Right atrium auricular region (tissue), 2 donors: ENCODE data around the gene CLIC5. TPM values are rescaled to one million over a fixed set of nuclear protein-coding genes. Genes with fewer than 3 reads are reported as not detected.

Experiments used
- DNase-seq: peaks from one replicate; pipeline ENCODE4 v3.0.0-alpha.2; 2019; ENCODE audit warnings: low spot score
- H3K27ac ChIP-seq, 2 donors: fragments of 200-600 bp; sonication (generic); 1 replicate in 1 of 2; 2 replicates in 1 of 2; pipeline ENCODE4 v1.5.1; 2016 to 2019
- H3K27me3 ChIP-seq, 2 donors: fragments of 200-600 bp; sonication (generic); one replicate each; pipeline versions ENCODE4 v1.5.1 to v1.6.0; 2017 to 2019
- H3K36me3 ChIP-seq: fragments of 200-600 bp; sonication (generic); one replicate; pipeline ENCODE4 v1.5.1; 2016
- H3K4me1 ChIP-seq, 2 donors: fragments of 200-600 bp; sonication (generic); one replicate each; pipeline versions ENCODE4 v1.5.1 to v1.6.0; 2017 to 2019
- H3K4me3 ChIP-seq, 2 donors: fragments of 200-600 bp; sonication (generic); 1 replicate in 1 of 2; 2 replicates in 1 of 2; pipeline ENCODE4 v1.5.1; 2017 to 2019; ENCODE audit warnings: mild to moderate bottlenecking in 1 of 2, moderate library complexity in 1 of 2
- H3K9me3 ChIP-seq, 2 donors: fragments of 200-600 bp; sonication (generic); one replicate each; pipeline ENCODE4 v1.5.1; 2019
- CTCF ChIP-seq, 2 donors: fragments of 200-600 bp; sonication (generic); IDR thresholded peaks; one replicate each; pipeline ENCODE4 v1.5.1; 2019; ENCODE audit warnings: antibody characterized with exemption in 2 of 2
- total RNA-seq, 2 donors: library from RNA; depleted of rRNA; stranded (reverse); fragments of >200 nt; gene quantifications; one replicate each; pipeline ENCODE4 v1.1.0, GENCODE V29; 2016

CLIC5 gene
- total RNA-seq, 2 donors from 2014 or later = 99.8 to 114 TPM

GRCh38 chr6:46035242-46035641 is 19.6 kb upstream of the CLIC5 start:
- no peak for TF ChIP-seq CTCF (IDR thresholded peaks at IDR 0.05)
- H3K4me1 ChIP-seq = no peaks in the 10 kb centered on the region

DNA sequence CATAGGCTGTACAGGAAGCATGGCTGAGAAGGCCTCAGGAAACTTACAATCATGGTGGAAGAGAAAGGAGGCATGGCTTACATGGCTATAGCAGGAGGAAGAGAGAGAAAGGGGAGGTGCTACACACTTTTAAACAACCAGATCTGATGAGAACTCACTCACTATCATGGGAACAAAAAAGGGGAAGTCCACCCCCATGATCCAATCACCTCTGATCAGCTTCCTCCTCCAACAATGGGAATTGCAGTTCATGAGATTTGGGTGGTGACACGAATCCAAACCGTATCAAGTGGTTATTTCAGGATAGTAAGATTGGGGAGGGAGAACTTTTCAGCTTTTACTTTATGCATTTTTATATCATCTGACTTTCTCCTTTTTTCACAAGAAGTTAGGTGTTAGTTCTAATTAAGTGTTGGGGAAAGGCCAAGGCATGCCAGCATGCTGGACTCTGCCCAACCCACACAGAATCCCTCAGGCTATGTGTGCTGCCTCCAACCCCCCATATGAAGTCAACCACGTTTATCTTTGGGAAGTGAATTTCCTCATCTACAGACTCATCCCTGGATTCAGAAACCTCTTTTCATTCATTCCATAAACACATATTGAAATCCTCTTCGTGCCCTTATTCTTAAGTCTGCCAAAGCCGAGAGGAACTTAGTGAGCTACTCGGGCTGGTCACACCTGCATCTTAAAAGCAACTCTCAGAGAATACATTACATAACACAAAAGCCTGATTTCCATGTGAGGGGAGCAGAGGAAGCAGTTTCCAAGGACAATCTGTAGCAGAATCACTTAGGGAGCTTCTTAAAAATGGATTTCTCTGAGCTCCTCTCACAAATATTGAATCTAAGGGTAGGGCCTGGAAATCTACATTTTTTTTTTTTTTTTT is 16.7 kb upstream of the CLIC5 start:
- TF ChIP-seq CTCF (IDR thresholded peaks at IDR 0.05) = no peak
- H3K27me3 ChIP-seq = no peaks in the 10 kb centered on the region
- H3K9me3 ChIP-seq = no peaks in the 10 kb centered on the region
- H3K36me3 ChIP-seq = no peaks in the 10 kb centered on the region
- DNase-seq = no peak
- no peak overlapping the region for H3K27ac ChIP-seq
- no peak overlapping the region for H3K4me3 ChIP-seq
- H3K4me1 ChIP-seq = no peaks in the 10 kb centered on the region

More at GRCh38 chr6:46035242-46035641, 19.6 kb upstream of the CLIC5 start:
- Histone ChIP-seq H3K4me3 (no peak overlapping the region), H3K36me3 (no peaks in the 10 kb centered on the region), H3K27ac (no peak overlapping the region), H3K27me3 (no peaks in the 10 kb centered on the region), H3K9me3 (no peaks in the 10 kb centered on the region)
- DNase-seq = no peak

DNA sequence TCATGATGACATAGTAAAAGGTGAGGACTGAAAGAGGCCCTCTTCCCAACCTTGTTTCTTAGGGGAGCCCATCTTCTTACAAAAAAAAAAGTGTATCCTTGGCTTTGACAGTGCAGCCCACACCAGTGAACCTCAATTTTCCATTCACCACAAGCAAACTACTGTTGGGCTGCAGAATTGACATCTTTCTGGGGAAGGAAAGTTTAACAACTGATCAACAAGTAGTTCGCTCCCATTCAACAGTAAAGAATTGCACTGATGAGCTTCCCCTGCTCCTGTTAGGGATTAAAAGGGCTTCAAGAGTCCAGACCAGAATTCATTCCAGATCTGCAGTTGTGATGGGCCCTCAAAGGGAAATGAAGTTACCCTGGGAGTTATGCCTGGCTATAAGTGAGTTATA is 13.9 kb upstream of the CLIC5 start:
- no peaks in the 10 kb centered on the region for H3K9me3 ChIP-seq
- no peaks in the 10 kb centered on the region for H3K36me3 ChIP-seq
- no peaks in the 10 kb centered on the region for H3K4me1 ChIP-seq
- TF ChIP-seq CTCF (IDR thresholded peaks at IDR 0.05) = no peak
- no peak for DNase-seq
- no peak overlapping the region for H3K27ac ChIP-seq
- H3K27me3 ChIP-seq = no peaks in the 10 kb centered on the region
- no peak overlapping the region for H3K4me3 ChIP-seq

- Histone ChIP-seq H3K27ac (no peak overlapping the region), H3K9me3 (no peaks in the 10 kb centered on the region), H3K4me3 (no peak overlapping the region), H3K36me3 (no peaks in the 10 kb centered on the region), H3K4me1 (no peaks in the 10 kb centered on the region), H3K27me3 (no peaks in the 10 kb centered on the region)
- TF ChIP-seq CTCF (IDR thresholded peaks at IDR 0.05) = no peak
- DNase-seq = no peak
Measured at GRCh38 chr6:46026307-46026706, 10.6 kb upstream of the CLIC5 start.

DNA sequence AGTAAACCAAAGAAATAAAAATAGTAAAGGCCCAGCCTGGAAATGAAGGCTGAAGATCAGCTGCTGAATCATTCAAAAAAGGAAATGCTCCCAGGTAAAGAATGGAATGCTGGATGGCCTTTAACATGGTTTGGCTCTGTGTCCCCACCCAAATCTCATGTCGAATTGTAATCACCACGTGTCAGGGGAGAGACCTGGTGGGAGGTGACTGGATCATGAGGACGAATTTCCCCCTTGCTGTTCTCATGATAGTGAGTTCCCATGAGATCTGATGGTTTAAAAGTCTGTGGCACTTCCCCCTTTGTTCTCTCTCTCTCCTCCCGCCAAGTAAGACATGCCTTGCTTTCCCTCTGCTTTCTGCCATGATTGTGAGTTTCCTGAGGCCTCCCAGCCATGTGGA is 9.9 kb upstream of the CLIC5 start:
- H3K36me3 ChIP-seq = no peaks in the 10 kb centered on the region
- H3K27ac ChIP-seq = no peak overlapping the region
- no peak for TF ChIP-seq CTCF (IDR thresholded peaks at IDR 0.05)
- no peaks in the 10 kb centered on the region for H3K4me1 ChIP-seq
- no peaks in the 10 kb centered on the region for H3K27me3 ChIP-seq
- DNase-seq = no peak
- no peaks in the 10 kb centered on the region for H3K9me3 ChIP-seq
- no peak overlapping the region for H3K4me3 ChIP-seq
